ENCODE measurements around the gene OR51B5. TPM values are rescaled to one million over a fixed set of nuclear protein-coding genes. Genes with fewer than 3 reads are reported as not detected.
"Not testable (repeated sequence)": the region's sequence is repeated elsewhere in the genome, so short reads cannot be mapped to it uniquely, and the experiment has no call there.

OR51B5 gene
- total and polyA plus RNA-seq, 4 donors = 0.17 to 0.23 TPM; not detected in 2

DNA sequence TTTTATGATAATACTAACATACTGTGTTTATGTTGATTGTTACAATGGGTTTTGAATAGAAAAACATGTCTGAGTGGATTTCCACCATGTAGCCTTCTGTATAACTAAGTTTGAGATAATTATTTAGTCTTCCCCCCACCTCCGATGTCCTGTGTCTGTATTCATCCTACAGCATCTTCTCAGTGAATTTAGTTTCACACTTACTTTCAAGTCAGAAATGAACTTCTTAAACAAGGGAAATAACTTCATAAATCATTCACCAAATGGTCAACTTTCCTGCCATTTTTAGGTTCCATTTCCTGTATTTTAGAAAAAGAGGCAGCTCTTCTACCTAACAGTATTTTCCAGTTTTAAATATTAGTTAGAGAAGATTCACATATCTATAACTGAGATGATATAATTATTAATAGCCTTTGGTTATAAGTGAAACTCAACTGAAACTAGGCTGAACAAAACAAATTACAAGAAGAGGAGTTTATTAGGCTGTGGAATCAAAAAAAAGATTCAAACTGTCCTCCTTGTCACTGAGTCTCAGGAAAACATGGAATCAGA, 3.5 kb downstream of the OR51B5 start:
- no peak for DNase-seq (ENCODE audit: low spot score)
- Histone ChIP-seq H3K4me3 (ENCODE audit: low read depth in 1 of 3, low read length in 3 of 3) (no peak overlapping the region), H3K27ac (ENCODE audit: low read depth in 1 of 2, low read length in 2 of 2) (no peak overlapping the region), H3K4me1 (ENCODE audit: control insufficient read depth in 4 of 4, insufficient read depth in 4 of 4, low read length in 3 of 4) (no peaks in the 10 kb centered on the region), H3K9ac (ENCODE audit: low read depth in 1 of 2, low read length in 2 of 2) (no peak overlapping the region), H3K36me3 (ENCODE audit: control insufficient read depth in 4 of 4, insufficient read depth in 3 of 4, low read depth in 1 of 4, low read length in 3 of 4) (no peaks in the 10 kb centered on the region), H3K9me3 (ENCODE audit: control insufficient read depth in 4 of 4, low read length in 3 of 4) (no peaks in the 10 kb centered on the region), H3K27me3 (ENCODE audit: control insufficient read depth in 4 of 4, insufficient read depth in 4 of 4, low read length in 3 of 4) (no peaks in the 10 kb centered on the region)
- WGBS = 88% methylated on average over 1 of the region's 1 CpG
- TF ChIP-seq TAF1 (conservative IDR thresholded peaks at IDR 0.05) (no peak), GABPA (IDR thresholded peaks at IDR 0.05 in 1 of 2, conservative IDR thresholded peaks at IDR 0.05 in 1 of 2) (no peak), ATF3 (IDR thresholded peaks at IDR 0.05) (no peak), HNF4A (conservative IDR thresholded peaks at IDR 0.05) (no peak), NR2F2 (IDR thresholded peaks at IDR 0.05) (no peak), SP1 (IDR thresholded peaks at IDR 0.05) (no peak), EGR1 (IDR thresholded peaks at IDR 0.05; ENCODE audit: low read depth in 2 of 2) (no peak)

- H3K4me3 ChIP-seq (ENCODE audit: low read depth in 1 of 3, low read length in 3 of 3); H3K9ac ChIP-seq (ENCODE audit: low read depth in 1 of 2, low read length in 2 of 2); H3K36me3 ChIP-seq (ENCODE audit: control insufficient read depth in 4 of 4, insufficient read depth in 3 of 4, low read depth in 1 of 4, low read length in 3 of 4); H3K27ac ChIP-seq (ENCODE audit: low read depth in 1 of 2, low read length in 2 of 2); H3K4me1 ChIP-seq (ENCODE audit: control insufficient read depth in 4 of 4, insufficient read depth in 4 of 4, low read length in 3 of 4); H3K27me3 ChIP-seq (ENCODE audit: control insufficient read depth in 4 of 4, insufficient read depth in 4 of 4, low read length in 3 of 4); DNase-seq (ENCODE audit: low spot score); H3K9me3 ChIP-seq (ENCODE audit: control insufficient read depth in 4 of 4, low read length in 3 of 4): not testable (repeated sequence)
- WGBS = 67% methylated on average over 1 of the region's 1 CpG
Observed at GRCh38 chr11:5337253-5337652, 6.1 kb downstream of the OR51B5 start.

DNA sequence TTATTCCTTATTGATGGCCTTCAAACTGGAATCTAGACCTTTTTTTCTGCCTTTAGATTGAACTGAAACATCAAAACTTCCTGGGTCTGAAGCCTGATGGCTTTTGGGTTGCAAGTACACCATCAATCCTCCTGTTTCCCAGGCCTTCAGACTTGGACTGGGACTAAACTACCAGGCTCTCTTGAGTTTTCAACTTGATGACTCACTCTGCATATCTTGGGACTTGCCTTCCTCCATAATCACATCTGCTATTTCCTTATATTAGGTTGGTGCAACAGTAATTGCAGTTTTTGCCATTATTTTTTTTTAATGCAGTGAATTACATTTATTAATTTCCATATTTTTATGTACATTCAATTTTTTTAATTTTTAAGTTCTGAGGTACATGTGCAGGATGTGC, 7.0 kb downstream of the OR51B5 start:
- Histone ChIP-seq H3K4me1 (ENCODE audit: control insufficient read depth in 4 of 4, insufficient read depth in 4 of 4, low read length in 3 of 4) (no peaks in the 10 kb centered on the region), H3K9ac (ENCODE audit: low read depth in 1 of 2, low read length in 2 of 2) (no peak overlapping the region), H3K36me3 (ENCODE audit: control insufficient read depth in 4 of 4, insufficient read depth in 3 of 4, low read depth in 1 of 4, low read length in 3 of 4) (no peaks in the 10 kb centered on the region), H3K4me3 (ENCODE audit: low read depth in 1 of 3, low read length in 3 of 3) (no peak overlapping the region), H3K27me3 (ENCODE audit: control insufficient read depth in 4 of 4, insufficient read depth in 4 of 4, low read length in 3 of 4) (no peaks in the 10 kb centered on the region), H3K27ac (ENCODE audit: low read depth in 1 of 2, low read length in 2 of 2) (no peak overlapping the region), H3K9me3 (ENCODE audit: control insufficient read depth in 4 of 4, low read length in 3 of 4) (no peaks in the 10 kb centered on the region)
- TF ChIP-seq REST (IDR thresholded peaks at IDR 0.05) (no peak), JUND (IDR thresholded peaks at IDR 0.05) (no peak), SP1 (IDR thresholded peaks at IDR 0.05) (no peak), RXRA (IDR thresholded peaks at IDR 0.05) (no peak), ATF3 (IDR thresholded peaks at IDR 0.05) (no peak), RAD21 (IDR thresholded peaks at IDR 0.05) (no peak)
- TF ChIP-seq, protein P1, sequence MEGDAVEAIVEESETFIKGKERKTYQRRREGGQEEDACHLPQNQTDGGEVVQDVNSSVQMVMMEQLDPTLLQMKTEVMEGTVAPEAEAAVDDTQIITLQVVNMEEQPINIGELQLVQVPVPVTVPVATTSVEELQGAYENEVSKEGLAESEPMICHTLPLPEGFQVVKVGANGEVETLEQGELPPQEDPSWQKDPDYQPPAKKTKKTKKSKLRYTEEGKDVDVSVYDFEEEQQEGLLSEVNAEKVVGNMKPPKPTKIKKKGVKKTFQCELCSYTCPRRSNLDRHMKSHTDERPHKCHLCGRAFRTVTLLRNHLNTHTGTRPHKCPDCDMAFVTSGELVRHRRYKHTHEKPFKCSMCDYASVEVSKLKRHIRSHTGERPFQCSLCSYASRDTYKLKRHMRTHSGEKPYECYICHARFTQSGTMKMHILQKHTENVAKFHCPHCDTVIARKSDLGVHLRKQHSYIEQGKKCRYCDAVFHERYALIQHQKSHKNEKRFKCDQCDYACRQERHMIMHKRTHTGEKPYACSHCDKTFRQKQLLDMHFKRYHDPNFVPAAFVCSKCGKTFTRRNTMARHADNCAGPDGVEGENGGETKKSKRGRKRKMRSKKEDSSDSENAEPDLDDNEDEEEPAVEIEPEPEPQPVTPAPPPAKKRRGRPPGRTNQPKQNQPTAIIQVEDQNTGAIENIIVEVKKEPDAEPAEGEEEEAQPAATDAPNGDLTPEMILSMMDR (IDR thresholded peaks at IDR 0.05; ENCODE audit: low read depth, low read length, missing input control) = no peak
- TF ChIP-seq, protein P2, sequence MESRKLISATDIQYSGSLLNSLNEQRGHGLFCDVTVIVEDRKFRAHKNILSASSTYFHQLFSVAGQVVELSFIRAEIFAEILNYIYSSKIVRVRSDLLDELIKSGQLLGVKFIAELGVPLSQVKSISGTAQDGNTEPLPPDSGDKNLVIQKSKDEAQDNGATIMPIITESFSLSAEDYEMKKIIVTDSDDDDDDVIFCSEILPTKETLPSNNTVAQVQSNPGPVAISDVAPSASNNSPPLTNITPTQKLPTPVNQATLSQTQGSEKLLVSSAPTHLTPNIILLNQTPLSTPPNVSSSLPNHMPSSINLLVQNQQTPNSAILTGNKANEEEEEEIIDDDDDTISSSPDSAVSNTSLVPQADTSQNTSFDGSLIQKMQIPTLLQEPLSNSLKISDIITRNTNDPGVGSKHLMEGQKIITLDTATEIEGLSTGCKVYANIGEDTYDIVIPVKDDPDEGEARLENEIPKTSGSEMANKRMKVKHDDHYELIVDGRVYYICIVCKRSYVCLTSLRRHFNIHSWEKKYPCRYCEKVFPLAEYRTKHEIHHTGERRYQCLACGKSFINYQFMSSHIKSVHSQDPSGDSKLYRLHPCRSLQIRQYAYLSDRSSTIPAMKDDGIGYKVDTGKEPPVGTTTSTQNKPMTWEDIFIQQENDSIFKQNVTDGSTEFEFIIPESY (IDR thresholded peaks at IDR 0.05) = no peak
- no peak for DNase-seq (ENCODE audit: low spot score)
